LNCAP (cell line): ENCODE measurements around the gene KRTAP10-9.

Experiments used
- TF ChIP-seq, protein P1 (sequence below): fragments of 450-650 bp; IDR thresholded peaks from 2 replicates; pipeline ENCODE4 v1.5.1; 2017; ENCODE audit warnings: mild to moderate bottlenecking

KRTAP10-9 gene

DNA sequence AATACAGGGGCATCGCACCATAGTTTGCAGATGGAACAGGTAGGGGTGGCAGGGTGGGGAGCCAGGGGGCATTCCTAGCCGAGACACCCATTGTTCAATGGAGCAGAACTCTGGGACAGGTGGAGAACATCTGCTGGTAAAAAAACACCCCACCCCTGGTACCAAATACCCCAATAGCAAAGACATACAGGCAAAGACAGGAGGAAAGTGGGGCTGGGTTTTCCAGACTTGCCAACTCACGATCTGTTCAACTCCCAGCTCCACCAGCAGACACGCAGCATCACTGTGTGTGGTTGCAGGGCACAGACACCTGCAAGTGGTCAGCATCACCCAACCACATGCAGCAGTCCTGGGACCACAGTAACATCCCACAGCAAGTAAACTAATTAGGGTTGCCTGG lies 15.3 kb upstream of the KRTAP10-9 start:
- TF ChIP-seq, protein P1, sequence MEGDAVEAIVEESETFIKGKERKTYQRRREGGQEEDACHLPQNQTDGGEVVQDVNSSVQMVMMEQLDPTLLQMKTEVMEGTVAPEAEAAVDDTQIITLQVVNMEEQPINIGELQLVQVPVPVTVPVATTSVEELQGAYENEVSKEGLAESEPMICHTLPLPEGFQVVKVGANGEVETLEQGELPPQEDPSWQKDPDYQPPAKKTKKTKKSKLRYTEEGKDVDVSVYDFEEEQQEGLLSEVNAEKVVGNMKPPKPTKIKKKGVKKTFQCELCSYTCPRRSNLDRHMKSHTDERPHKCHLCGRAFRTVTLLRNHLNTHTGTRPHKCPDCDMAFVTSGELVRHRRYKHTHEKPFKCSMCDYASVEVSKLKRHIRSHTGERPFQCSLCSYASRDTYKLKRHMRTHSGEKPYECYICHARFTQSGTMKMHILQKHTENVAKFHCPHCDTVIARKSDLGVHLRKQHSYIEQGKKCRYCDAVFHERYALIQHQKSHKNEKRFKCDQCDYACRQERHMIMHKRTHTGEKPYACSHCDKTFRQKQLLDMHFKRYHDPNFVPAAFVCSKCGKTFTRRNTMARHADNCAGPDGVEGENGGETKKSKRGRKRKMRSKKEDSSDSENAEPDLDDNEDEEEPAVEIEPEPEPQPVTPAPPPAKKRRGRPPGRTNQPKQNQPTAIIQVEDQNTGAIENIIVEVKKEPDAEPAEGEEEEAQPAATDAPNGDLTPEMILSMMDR: no peak

DNA sequence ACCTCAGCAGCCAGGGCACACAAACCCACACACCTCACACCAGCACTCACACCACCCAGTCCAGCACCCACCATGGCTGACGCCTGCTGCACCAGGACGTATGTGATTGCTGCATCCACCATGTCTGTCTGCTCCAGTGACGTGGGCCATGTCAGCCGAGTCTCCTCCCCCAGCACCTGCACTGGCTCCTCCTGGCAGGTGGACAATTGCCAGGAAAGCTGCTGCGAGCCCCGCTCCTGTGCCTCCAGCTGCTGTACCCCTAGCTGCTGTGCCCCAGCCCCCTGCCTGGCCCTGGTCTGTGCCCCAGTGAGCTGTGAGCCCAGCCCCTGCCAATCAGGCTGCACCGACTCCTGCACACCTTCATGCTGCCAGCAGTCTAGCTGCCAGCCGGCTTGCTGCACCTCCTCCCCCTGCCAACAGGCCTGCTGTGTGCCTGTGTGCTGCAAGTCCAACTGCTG lies 14.8 kb upstream of the KRTAP10-9 start, which contains the start of gene KRTAP10-8:
TSS of gene KRTAP10-8 (plus strand) at position 51 of the 458 bp plus-strand sequence. CDS start at position 73, 22 bp downstream.
- TF ChIP-seq, protein P1: no peak

DNA sequence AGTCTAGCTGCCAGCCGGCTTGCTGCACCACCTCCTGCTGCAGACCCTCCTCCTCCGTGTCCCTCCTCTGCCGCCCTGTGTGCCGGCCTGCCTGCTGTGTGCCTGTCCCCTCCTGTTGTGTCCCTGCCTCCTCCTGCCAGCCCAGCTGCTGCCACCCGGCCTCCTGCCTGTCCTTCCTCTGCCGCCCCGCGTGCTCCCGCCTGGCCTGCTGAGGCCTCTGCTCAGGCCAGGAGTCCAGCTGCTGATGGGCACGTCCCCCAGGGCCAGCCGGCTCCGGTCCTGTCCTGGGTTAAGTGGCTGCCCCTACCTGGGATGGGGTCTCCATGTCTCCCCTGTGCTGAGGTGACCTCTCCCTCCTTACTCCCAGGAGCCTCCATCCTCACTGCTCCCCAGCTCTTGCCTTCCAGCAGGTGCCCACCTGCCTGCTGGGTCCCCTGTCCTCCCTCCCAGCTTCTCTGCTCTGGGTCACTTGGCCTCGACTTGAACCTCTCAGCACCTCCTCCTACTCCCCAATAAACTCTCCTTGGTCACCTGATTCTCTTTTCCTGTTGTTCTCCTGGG lies 14.1 kb upstream of the KRTAP10-9 start:
- TF ChIP-seq, protein P1: no peak

DNA sequence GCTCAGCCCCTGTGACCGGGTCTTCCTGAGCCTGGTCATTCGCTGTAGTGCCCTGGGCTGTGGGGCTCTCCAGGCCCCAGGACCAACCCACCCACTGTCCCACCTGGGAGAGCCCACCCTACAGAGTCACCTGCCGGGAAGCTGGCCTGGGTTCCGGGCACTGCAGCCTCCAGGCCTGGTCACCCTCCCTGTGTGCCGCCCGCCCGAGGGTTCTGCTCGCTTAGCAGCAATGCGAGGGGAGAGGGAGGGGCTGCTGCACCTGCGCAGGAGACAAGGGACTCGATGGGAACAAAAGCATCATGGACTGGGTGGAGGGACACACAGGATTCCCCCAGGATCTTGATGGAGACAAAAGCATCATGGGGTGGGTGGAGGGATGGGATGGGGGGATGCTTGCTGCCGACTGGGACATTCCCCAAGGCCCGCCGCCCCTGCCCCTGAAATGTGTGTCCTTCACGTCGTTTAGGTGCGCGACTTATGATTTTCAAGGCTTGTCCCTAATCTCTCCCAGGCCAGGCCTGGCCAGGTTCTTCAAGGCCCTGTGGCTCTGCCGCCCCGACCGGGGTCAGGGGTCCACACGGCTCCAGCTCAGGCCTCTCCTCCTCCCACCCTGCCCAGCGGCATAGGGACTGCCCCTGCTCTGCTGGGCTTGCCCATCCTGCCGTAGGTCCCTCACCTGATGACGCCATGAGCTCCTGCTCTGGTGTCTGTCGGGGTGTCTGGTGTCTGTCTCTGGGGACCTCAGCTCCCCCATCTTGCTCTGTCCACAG lies 13.3 kb upstream of the KRTAP10-9 start:
- TF ChIP-seq, protein P1: no peak

DNA sequence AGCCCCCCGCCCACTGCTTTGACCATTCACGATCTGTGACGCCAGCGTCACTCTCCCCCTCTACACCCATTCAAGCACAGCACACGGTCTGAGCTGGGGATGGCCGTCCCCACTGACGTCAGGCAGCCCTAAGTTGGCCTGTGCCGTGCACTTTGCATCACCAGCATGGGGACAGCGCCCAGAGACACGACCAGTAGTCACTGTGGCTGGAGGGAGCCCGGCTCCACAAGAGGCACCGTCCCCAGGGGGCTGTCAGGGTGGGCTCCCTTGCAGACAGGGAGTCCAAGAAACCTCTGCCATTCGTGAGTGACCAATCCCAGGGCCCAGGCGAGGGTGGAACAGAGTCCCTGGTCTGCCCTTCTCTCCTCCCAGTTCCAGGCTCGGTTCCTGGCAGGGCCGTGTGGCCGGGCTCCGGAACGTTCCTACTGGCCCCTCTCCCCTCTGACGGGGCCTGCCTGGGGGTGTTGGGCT lies 12.7 kb upstream of the KRTAP10-9 start:
- TF ChIP-seq, protein P1: no peak

DNA sequence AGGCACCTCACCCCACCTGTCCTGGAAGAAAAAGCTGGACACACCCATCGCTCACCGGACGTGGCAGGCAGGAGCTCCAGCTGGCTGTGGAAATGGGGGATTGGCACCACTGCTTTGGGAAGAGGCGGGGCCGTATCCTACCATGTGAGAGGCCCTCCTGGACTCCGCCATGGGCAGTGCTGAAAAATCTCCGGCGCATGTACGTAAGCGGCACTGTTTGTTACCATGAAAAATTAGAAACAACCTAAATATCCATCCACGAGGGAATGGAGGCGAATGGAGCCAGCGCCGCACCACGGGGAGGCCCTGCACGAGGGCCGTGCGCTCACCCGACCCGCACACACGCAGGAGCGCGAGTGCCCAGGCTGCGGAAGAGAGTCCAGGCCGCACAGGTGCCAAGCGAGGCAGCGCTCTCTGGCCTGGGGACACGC lies 11.9 kb upstream of the KRTAP10-9 start:
- TF ChIP-seq, protein P1: no peak

DNA sequence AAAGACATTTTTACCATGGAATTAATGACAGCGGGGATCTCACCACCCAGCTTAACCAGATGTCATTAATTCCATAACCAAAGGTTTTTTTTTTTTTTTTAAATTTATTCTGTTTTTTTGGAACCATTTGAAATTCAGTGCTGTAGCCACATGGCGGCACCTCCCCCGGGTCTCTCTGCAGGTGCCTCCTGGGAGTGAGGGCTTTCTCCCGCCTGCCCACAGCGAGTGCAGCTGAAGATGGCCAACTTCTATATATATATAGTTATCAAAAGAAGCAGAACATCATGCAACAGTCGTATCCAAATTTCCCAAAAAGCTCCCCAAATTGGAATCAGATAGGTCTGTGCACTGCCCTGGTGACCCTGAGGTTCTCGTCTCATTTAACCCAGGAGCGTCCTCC lies 11.4 kb upstream of the KRTAP10-9 start:
- TF ChIP-seq, protein P1: no peak
